Activated CD4-positive, alpha-beta T cell treated with anti-CD3 and anti-CD28 coated beads, Interleukin-2, amount 50 U/mL, for 4 hours (primary cell): ENCODE measurements around the gene COL18A1.

Experiments used
- DNase-seq, 2 experiments: peaks; one replicate each; pipeline ENCODE4 v3.0.0-alpha.2; 2020

The COL18A1 gene

GRCh38 chr21:45403133-45403824 is 1.7 kb upstream of the COL18A1 start:
- no peak for DNase-seq

- no peak for DNase-seq
Measured at GRCh38 chr21:45403825-45404729, 888 bp upstream of the COL18A1 start.

- DNase-seq: no peak
Measured at GRCh38 chr21:45405271-45405818, 380 bp downstream of the COL18A1 start.

- DNase-seq: peak; percentile 15 to 24
Measured at GRCh38 chr21:45405819-45406762, 1.1 kb downstream of the COL18A1 start.

GRCh38 chr21:45406801-45407628 is 2.0 kb downstream of the COL18A1 start:
- DNase-seq: no peak

GRCh38 chr21:45407629-45408247 is 2.8 kb downstream of the COL18A1 start:
- no peak for DNase-seq

GRCh38 chr21:45408271-45408791 is 3.4 kb downstream of the COL18A1 start:
- no peak for DNase-seq

- DNase-seq: no peak
Measured at GRCh38 chr21:45408801-45409261, 3.9 kb downstream of the COL18A1 start.

- no peak for DNase-seq
Measured at GRCh38 chr21:45409466-45410150, 4.6 kb downstream of the COL18A1 start.

- no peak for DNase-seq
Measured at GRCh38 chr21:45410151-45410864, 5.3 kb downstream of the COL18A1 start.

GRCh38 chr21:45410865-45411809 is 6.2 kb downstream of the COL18A1 start:
- no peak for DNase-seq

- DNase-seq: no peak
Measured at GRCh38 chr21:45411810-45412206, 6.8 kb downstream of the COL18A1 start.

GRCh38 chr21:45412491-45412890 is 7.5 kb downstream of the COL18A1 start:
- DNase-seq: no peak

GRCh38 chr21:45412909-45413611 is 8.1 kb downstream of the COL18A1 start:
- DNase-seq: no peak

GRCh38 chr21:45413922-45414321 is 9.0 kb downstream of the COL18A1 start:
- no peak for DNase-seq

- no peak for DNase-seq
Measured at GRCh38 chr21:45414396-45415187, 9.6 kb downstream of the COL18A1 start.
